A673 (cell line): ENCODE data around the gene CDK13. TPM values are rescaled to one million over a fixed set of nuclear protein-coding genes. Genes with fewer than 3 reads are reported as not detected.
A peak's percentile ranks its signal among the peaks of the same experiment; 100 is the strongest.

Experiments used
- BruUV-seq: library from RNA; stranded (reverse); fragments of 400-500 nt; replicated peaks from 2 replicates; lab custom pipeline; 2021; lab: Mats Ljungman, UMichigan
- CTCF ChIA-PET: fragments of 300-600 bp; sonication (Branson Sonifier 250); formaldehyde crosslinking; loops from one replicate; lab custom pipeline; 2022; ENCODE audit warnings: antibody characterized with exemption; lab: Charles Lee
- POLR2A ChIA-PET: fragments of 300-600 bp; sonication (Branson Sonifier 250); formaldehyde crosslinking; loops from one replicate; lab custom pipeline; 2022; ENCODE audit warnings: antibody characterized with exemption; ENCODE audit not compliant: low non-redundant PET; lab: Charles Lee
- DNase-seq: peaks from one replicate; pipeline ENCODE4 v3.0.0-alpha.2; 2015; ENCODE audit warnings: low spot score
- H3K27ac ChIP-seq: fragments of 200-600 bp; sonication (generic); 2 replicates; pipeline ENCODE4 v1.5.1; 2016; ENCODE audit warnings: mixed run types, low read depth, mild to moderate bottlenecking, mixed read lengths, antibody characterized with exemption, low read length; ENCODE audit not compliant: poor library complexity, severe bottlenecking
- H3K27me3 ChIP-seq: fragments of 200-600 bp; sonication (generic); replicated peaks from 2 replicates; pipeline ENCODE4 v1.6.1; 2017; ENCODE audit warnings: mixed run types, low read depth, mild to moderate bottlenecking, mixed read lengths, antibody characterized with exemption, low read length; ENCODE audit not compliant: insufficient read depth, poor library complexity
- H3K36me3 ChIP-seq: fragments of 200-600 bp; sonication (generic); 2 replicates; pipeline ENCODE4 v1.6.1; 2016; ENCODE audit warnings: mixed run types, mild to moderate bottlenecking, mixed read lengths, antibody characterized with exemption, low read length; ENCODE audit not compliant: insufficient read depth, poor library complexity, severe bottlenecking
- H3K4me1 ChIP-seq: fragments of 200-600 bp; sonication (generic); 2 replicates; pipeline ENCODE4 v1.6.1; 2017; ENCODE audit warnings: mixed run types, mild to moderate bottlenecking, mixed read lengths, antibody characterized with exemption, low read length; ENCODE audit not compliant: insufficient read depth, poor library complexity, severe bottlenecking
- H3K4me3 ChIP-seq: fragments of 200-600 bp; sonication (generic); 2 replicates; pipeline ENCODE4 v1.5.1; 2016; ENCODE audit warnings: low read depth, mixed run types, mild to moderate bottlenecking, mixed read lengths, low read length; ENCODE audit not compliant: poor library complexity, severe bottlenecking
- H3K9me3 ChIP-seq: fragments of 200-600 bp; sonication (generic); 2 replicates; pipeline ENCODE4 v1.6.1; 2016; ENCODE audit warnings: mixed run types, low read depth, mild to moderate bottlenecking, mixed read lengths, antibody characterized with exemption, low read length; ENCODE audit not compliant: poor library complexity, severe bottlenecking
- EZH2 ChIP-seq: fragments of 200-600 bp; sonication (generic); IDR thresholded peaks from 2 replicates; pipeline ENCODE4 v1.6.1; 2017; ENCODE audit warnings: borderline replicate concordance, low read depth, mild to moderate bottlenecking, mixed read lengths, antibody characterized with exemption, low read length; ENCODE audit not compliant: poor library complexity, severe bottlenecking
- intact Hi-C: fragments of 100-400 bp; cut with micrococcal nuclease; formaldehyde crosslinking; loops from one replicate; pipeline ENCODE4 v1.10.0; 2022; ENCODE audit not compliant: unreplicated experiment
- total RNA-seq: library from RNA; stranded (reverse); gene quantifications from 2 replicates; pipeline ENCODE4 v1.2.3, GENCODE V29; 2021
- TF ChIP-seq, protein P1 (sequence below): fragments of 300-800, 200-600 bp; sonication (generic); conservative IDR thresholded peaks from 2 replicates; pipeline ENCODE4 v1.5.1; 2017; ENCODE audit warnings: low read depth, mild to moderate bottlenecking, antibody characterized with exemption, low read length, moderate library complexity, mixed read lengths

The CDK13 gene
- total RNA-seq, 1 experiment from 2014 or later: 56.6 TPM

DNA sequence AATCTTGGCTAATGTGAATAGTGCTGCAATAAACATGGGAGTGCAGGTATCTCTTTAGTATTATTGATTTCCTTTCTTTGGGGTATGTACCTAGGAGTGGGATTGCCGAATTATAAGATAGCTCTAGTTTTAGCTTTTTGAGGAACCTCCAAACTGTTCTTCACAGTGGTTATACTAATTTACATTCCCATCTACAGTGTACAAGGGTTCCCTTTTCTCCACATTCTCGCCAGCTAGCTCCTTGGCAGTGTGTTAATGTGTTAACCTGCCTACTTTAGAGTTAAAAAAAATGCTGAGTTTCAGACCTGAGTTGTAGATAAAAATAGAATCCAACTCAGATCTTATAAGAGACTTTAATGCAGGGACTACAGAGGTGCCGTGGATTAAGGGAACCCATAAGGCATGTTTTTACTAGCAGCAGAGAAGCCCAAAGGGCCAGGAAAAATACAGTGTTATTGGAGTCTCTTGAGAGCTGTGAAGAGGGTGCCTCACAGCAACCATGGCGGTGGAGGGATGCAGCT lies 35.4 kb downstream of the CDK13 start:
- no TSS peak for BruUV-seq
- ChIA-PET POLR2A (no interaction called here), CTCF (no interaction called here)
- intact Hi-C loops: no loop called here
- Histone ChIP-seq H3K4me1 (peaks cover 4% of the 10 kb centered on the region), H3K9me3 (no peaks in the 10 kb centered on the region), H3K27me3 (no peaks in the 10 kb centered on the region), H3K36me3 (peaks cover 9% of the 10 kb centered on the region), H3K4me3 (no peak overlapping the region), H3K27ac (no peak overlapping the region)
- TF ChIP-seq, protein P1, sequence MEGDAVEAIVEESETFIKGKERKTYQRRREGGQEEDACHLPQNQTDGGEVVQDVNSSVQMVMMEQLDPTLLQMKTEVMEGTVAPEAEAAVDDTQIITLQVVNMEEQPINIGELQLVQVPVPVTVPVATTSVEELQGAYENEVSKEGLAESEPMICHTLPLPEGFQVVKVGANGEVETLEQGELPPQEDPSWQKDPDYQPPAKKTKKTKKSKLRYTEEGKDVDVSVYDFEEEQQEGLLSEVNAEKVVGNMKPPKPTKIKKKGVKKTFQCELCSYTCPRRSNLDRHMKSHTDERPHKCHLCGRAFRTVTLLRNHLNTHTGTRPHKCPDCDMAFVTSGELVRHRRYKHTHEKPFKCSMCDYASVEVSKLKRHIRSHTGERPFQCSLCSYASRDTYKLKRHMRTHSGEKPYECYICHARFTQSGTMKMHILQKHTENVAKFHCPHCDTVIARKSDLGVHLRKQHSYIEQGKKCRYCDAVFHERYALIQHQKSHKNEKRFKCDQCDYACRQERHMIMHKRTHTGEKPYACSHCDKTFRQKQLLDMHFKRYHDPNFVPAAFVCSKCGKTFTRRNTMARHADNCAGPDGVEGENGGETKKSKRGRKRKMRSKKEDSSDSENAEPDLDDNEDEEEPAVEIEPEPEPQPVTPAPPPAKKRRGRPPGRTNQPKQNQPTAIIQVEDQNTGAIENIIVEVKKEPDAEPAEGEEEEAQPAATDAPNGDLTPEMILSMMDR: no peak
- TF ChIP-seq EZH2: no peak
- no peak for DNase-seq

DNA sequence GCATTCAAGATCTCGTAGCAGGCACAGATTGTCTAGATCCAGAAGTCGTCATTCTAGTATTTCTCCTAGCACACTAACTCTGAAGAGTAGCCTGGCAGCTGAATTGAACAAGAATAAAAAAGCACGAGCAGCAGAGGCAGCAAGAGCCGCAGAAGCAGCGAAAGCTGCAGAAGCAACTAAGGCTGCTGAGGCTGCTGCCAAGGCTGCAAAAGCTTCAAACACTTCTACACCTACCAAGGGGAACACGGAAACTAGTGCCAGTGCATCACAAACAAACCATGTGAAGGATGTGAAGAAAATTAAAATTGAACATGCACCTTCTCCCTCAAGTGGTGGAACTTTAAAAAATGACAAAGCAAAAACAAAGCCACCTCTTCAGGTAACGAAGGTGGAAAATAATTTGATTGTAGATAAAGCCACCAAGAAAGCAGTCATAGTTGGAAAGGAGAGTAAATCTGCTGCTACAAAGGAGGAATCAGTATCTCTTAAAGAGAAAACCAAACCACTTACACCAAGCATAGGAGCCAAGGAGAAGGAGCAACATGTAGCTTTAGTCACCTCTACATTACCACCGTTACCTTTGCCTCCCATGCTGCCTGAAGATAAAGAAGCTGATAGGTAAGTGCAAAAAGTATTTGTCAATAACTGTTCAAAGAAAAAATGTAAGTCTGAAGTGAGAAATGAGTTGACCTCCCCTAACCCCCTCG lies 37.7 kb downstream of the CDK13 start:
- H3K27ac ChIP-seq: peak overlapping the region; percentile 7
- peaks cover 4% of the 10 kb centered on the region for H3K4me1 ChIP-seq
- H3K9me3 ChIP-seq: no peaks in the 10 kb centered on the region
- intact Hi-C loops: no loop called here
- H3K4me3 ChIP-seq: no peak overlapping the region
- H3K36me3 ChIP-seq: peaks cover 9% of the 10 kb centered on the region
- ChIA-PET CTCF (no interaction called here), POLR2A (no interaction called here)
- no TSS peak for BruUV-seq
- H3K27me3 ChIP-seq: no peaks in the 10 kb centered on the region
- no peak for DNase-seq
- TF ChIP-seq EZH2: no peak
- TF ChIP-seq, protein P1: no peak

DNA sequence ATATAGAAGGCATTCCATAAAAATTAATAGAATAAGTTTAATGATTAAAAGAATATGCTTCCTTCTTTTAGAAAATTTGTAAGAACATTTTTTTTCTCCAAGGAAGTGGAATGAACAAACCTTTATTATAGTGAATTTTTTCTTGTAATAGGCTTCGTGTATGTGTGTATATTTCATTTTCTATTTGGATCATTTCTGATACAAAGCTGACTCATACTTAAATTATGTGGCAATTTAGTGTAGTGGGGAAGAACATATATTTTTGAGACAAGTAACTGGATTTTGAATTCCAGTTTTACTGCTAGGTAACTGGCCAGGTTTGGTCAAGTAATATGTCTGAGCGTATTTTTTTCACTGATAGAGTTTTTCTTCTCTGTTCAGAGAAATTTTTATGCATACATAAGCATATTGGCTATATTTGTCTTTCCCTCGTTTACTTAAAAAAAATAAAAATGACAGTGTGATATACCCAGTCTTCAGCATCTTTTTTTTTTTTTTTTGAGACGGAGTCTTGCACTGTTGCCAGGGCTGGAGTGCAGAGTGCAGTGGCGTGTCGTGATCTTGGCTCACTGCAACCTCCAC lies 50.8 kb downstream of the CDK13 start:
- CTCF ChIA-PET: no interaction called here
- no peak for DNase-seq
- H3K4me3 ChIP-seq: no peak overlapping the region
- intact Hi-C loops: no loop called here
- no TSS peak for BruUV-seq
- H3K27ac ChIP-seq: no peak overlapping the region
- POLR2A ChIA-PET: no interaction called here
- H3K27me3 ChIP-seq: no peaks in the 10 kb centered on the region
- TF ChIP-seq, protein P1: no peak
- TF ChIP-seq EZH2: no peak
- H3K9me3 ChIP-seq: no peaks in the 10 kb centered on the region
- H3K36me3 ChIP-seq: peaks cover 17% of the 10 kb centered on the region
- no peaks in the 10 kb centered on the region for H3K4me1 ChIP-seq
